Neural cell (in vitro differentiated cells): ENCODE measurements around the gene PTH1R. TPM values are rescaled to one million over a fixed set of nuclear protein-coding genes. Genes with fewer than 3 reads are reported as not detected.

Experiments used
- H2AFZ ChIP-seq: fragments of 200-600, 300-800 bp; sonication (generic), shearing (Covaris generic); 2 replicates; pipeline ENCODE4 v1.6.0; 2014; ENCODE audit warnings: low read depth, mild to moderate bottlenecking, antibody characterized with exemption, low read length, moderate library complexity
- H3F3A ChIP-seq: fragments of 200-600 bp; shearing (Covaris generic); 2 replicates; pipeline ENCODE4 v1.6.1; 2016; ENCODE audit warnings: mild to moderate bottlenecking, moderate library complexity, mixed read lengths, antibody characterized with exemption, low read length; ENCODE audit not compliant: insufficient read depth, poor library complexity, severe bottlenecking
- H3K27ac ChIP-seq: fragments of 200-600, 300-800 bp; sonication (generic), shearing (Covaris generic); 2 replicates; pipeline ENCODE4 v1.5.1; 2014; ENCODE audit warnings: mild to moderate bottlenecking, low read length, moderate library complexity
- H3K27me3 ChIP-seq: fragments of 300-800, 200-600 bp; sonication (generic), shearing (Covaris generic); 2 replicates; pipeline ENCODE4 v1.6.0; 2014; ENCODE audit warnings: mild to moderate bottlenecking, low read depth, low read length, moderate library complexity; ENCODE audit not compliant: insufficient read depth
- H3K36me3 ChIP-seq: fragments of 300-800, 200-600 bp; sonication (generic), shearing (Covaris generic); 2 replicates; pipeline ENCODE4 v1.5.1; 2014; ENCODE audit warnings: mild to moderate bottlenecking, antibody characterized with exemption, low read length, moderate library complexity; ENCODE audit not compliant: insufficient read depth
- H3K4me2 ChIP-seq: fragments of 300-800, 200-600 bp; sonication (generic), shearing (Covaris generic); 2 replicates; pipeline ENCODE4 v1.6.0; 2014; ENCODE audit warnings: mild to moderate bottlenecking, low read length
- H3K4me3 ChIP-seq: fragments of 300-800, 200-600 bp; sonication (generic), shearing (Covaris generic); 2 replicates; pipeline ENCODE4 v1.5.1; 2014; ENCODE audit warnings: mild to moderate bottlenecking, low read length, moderate library complexity
- H3K79me2 ChIP-seq: fragments of 200-600 bp; shearing (Covaris generic); replicated peaks from 2 replicates; pipeline ENCODE4 v1.6.0; 2014; ENCODE audit warnings: mild to moderate bottlenecking, low read length, moderate library complexity; ENCODE audit not compliant: insufficient read depth
- H3K9ac ChIP-seq: fragments of 300-800, 200-600 bp; sonication (generic), shearing (Covaris generic); 2 replicates; pipeline ENCODE4 v1.6.1; 2016; ENCODE audit warnings: mild to moderate bottlenecking, low read length, mixed read lengths
- H3K9me2 ChIP-seq: fragments of 200-600 bp; shearing (Covaris generic); 2 replicates; pipeline ENCODE4 v1.6.1; 2016; ENCODE audit warnings: mild to moderate bottlenecking, low read length, mixed read lengths; ENCODE audit not compliant: insufficient read depth
- H3K9me3 ChIP-seq: fragments of 200-600, 300-800 bp; sonication (generic), shearing (Covaris generic); 2 replicates; pipeline ENCODE4 v1.6.1; 2016; ENCODE audit warnings: mild to moderate bottlenecking, mixed run types, low read length, moderate library complexity, mixed read lengths
- H4K20me1 ChIP-seq: fragments of 200-600 bp; shearing (Covaris generic); 2 replicates; pipeline ENCODE4 v1.6.1; 2016; ENCODE audit warnings: mild to moderate bottlenecking, mixed run types; ENCODE audit not compliant: insufficient read depth
- EP300 ChIP-seq: fragments of 450-650 bp; conservative IDR thresholded peaks from 2 replicates; pipeline ENCODE4 v1.6.1; 2014; ENCODE audit warnings: antibody characterized with exemption, mild to moderate bottlenecking, moderate library complexity; ENCODE audit not compliant: poor library complexity, severe bottlenecking
- EZH2 ChIP-seq: fragments of 200-600, 300-800 bp; shearing (Covaris generic), sonication (generic); IDR thresholded peaks from 2 replicates; pipeline ENCODE4 v1.6.1; 2014; ENCODE audit warnings: antibody characterized with exemption, low read length, borderline replicate concordance, mild to moderate bottlenecking; ENCODE audit not compliant: insufficient read depth, poor library complexity, severe bottlenecking
- MXI1 ChIP-seq: fragments of 450-650 bp; conservative IDR thresholded peaks from 2 replicates; pipeline ENCODE4 v1.6.1; 2014; ENCODE audit warnings: antibody characterized with exemption, mild to moderate bottlenecking; ENCODE audit not compliant: poor library complexity, severe bottlenecking
- RAD21 ChIP-seq: fragments of 450-650 bp; conservative IDR thresholded peaks from 2 replicates; pipeline ENCODE4 v1.6.1; 2014; ENCODE audit warnings: antibody characterized with exemption, mild to moderate bottlenecking, moderate library complexity
- TAF1 ChIP-seq: IDR thresholded peaks from 2 replicates; pipeline ENCODE4 v1.6.1; 2012; ENCODE audit warnings: low read depth
- polyA plus RNA-seq: library from polyadenylated mRNA; depleted of rRNA; stranded (reverse); fragments of >200 nt; gene quantifications from 2 replicates; pipeline ENCODE4 v1.2.3, GENCODE V29; 2014
- TF ChIP-seq, protein P1 (sequence below): IDR thresholded peaks from 2 replicates; pipeline ENCODE4 v1.6.1; 2012; ENCODE audit warnings: borderline replicate concordance

Gene PTH1R
- polyA plus RNA-seq, 1 donor from 2014 or later = not detected

DNA sequence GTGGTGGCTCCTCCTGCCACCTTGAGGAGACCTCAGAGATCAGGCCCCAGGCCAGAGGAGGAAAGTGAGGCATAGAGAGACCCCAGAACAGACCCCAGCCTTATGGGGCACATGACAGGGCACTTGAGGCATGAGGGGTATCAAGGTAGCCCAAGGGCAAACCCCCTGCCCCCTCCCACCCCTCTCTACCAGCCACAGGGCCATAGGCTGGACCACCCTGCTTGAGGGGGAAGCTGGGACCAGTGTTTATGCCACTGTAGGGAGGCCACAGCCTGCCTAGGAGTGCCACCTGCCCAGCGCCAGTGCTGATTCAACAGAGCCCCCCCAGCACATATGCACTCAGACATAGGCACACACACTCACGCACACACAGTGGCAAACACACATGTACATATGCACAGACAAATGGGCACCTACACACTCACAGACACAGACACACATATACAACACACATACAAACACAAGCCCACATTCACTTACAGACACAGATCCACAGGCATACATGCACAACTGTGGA, 24.6 kb upstream of the PTH1R start:
- no peaks in the 10 kb centered on the region for H3K36me3 ChIP-seq
- H3K4me2 ChIP-seq = no peak overlapping the region
- no peaks in the 10 kb centered on the region for H3F3A ChIP-seq
- no peak overlapping the region for H3K27ac ChIP-seq
- no peaks in the 10 kb centered on the region for H3K27me3 ChIP-seq
- H3K79me2 ChIP-seq = no peaks in the 10 kb centered on the region
- no peak overlapping the region for H2AFZ ChIP-seq
- H3K9ac ChIP-seq = no peak overlapping the region
- H3K9me2 ChIP-seq = no peaks in the 10 kb centered on the region
- no peaks in the 10 kb centered on the region for H4K20me1 ChIP-seq
- TF ChIP-seq EP300 (no peak), MXI1 (no peak), EZH2 (no peak), TAF1 (no peak)
- TF ChIP-seq, protein P1, sequence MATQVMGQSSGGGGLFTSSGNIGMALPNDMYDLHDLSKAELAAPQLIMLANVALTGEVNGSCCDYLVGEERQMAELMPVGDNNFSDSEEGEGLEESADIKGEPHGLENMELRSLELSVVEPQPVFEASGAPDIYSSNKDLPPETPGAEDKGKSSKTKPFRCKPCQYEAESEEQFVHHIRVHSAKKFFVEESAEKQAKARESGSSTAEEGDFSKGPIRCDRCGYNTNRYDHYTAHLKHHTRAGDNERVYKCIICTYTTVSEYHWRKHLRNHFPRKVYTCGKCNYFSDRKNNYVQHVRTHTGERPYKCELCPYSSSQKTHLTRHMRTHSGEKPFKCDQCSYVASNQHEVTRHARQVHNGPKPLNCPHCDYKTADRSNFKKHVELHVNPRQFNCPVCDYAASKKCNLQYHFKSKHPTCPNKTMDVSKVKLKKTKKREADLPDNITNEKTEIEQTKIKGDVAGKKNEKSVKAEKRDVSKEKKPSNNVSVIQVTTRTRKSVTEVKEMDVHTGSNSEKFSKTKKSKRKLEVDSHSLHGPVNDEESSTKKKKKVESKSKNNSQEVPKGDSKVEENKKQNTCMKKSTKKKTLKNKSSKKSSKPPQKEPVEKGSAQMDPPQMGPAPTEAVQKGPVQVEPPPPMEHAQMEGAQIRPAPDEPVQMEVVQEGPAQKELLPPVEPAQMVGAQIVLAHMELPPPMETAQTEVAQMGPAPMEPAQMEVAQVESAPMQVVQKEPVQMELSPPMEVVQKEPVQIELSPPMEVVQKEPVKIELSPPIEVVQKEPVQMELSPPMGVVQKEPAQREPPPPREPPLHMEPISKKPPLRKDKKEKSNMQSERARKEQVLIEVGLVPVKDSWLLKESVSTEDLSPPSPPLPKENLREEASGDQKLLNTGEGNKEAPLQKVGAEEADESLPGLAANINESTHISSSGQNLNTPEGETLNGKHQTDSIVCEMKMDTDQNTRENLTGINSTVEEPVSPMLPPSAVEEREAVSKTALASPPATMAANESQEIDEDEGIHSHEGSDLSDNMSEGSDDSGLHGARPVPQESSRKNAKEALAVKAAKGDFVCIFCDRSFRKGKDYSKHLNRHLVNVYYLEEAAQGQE = no peak
- H3K4me3 ChIP-seq = no peak overlapping the region
- no peaks in the 10 kb centered on the region for H3K9me3 ChIP-seq

DNA sequence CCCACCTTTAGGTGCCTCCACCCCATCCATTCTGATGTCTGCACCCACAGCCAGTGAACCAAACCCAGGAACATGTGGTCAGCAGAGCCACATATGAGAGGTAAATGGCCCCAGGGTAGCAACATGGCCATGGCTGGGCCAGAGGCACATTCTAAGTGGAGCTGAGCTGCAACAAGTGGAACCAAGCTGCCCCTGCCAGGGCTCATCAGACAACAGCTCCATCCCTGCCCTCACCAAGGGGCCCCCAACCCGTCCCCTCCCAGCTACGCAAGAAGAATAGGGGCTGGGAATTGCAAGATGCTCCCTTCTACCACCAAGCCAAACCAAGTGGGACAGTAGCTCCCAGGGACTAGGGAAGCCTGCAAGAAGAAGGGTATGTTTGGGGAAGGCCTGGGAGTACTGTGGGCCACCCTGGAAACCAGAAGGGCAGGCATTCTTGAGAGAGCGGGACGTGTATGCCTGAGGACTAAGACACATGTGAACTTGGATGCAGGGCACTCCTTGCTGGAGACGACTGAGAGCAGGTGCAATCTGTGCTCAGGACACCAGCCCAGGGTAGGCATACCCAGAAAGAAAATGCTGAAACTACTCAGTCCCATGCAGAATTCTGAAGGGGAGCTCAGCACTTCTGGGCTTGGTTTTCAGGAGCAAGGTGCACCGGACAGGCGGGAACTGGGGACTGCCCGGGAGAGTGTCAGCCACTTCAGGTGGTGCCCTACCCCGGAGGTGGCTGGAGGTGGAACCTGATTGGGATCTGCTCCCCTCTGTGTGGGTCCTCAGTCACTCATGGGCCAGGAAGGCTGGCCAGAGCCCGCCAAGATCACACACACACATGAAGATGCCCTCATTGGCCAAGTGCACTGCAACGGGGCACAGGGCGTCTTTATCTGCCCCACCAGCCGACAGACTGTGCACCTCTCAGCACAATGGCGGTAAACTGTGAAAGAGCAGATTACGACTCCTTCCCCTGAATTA, 23.8 kb upstream of the PTH1R start:
- no peaks in the 10 kb centered on the region for H3K79me2 ChIP-seq
- H3K4me3 ChIP-seq = no peak overlapping the region
- no peak overlapping the region for H2AFZ ChIP-seq

DNA sequence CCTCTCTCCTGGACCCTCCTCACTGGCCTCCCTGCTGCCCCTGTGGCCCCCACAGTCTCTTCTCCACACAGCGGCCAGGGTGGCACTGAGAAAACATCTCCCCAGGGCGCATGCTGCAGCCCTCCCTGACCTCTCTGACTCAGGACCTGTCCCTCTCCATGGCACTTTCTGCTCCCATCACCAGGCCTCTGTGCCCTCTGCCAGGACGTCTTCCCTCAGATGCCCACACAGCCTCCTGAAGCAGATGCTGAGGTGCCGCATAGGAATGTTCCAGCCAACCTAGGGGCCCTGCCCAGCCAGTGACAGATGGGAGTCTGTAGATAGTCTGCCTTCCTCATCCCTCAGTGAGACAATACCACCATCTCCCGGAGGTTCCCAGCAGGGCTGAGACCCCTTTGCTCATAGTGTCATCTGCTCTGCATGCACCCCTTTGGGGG, 22.9 kb upstream of the PTH1R start:
- no peaks in the 10 kb centered on the region for H4K20me1 ChIP-seq
- no peaks in the 10 kb centered on the region for H3K36me3 ChIP-seq
- no peaks in the 10 kb centered on the region for H3K9me3 ChIP-seq
- no peak overlapping the region for H3K27ac ChIP-seq
- H2AFZ ChIP-seq = no peak overlapping the region
- no peak overlapping the region for H3K4me2 ChIP-seq
- TF ChIP-seq TAF1 (no peak), MXI1 (no peak)
- TF ChIP-seq, protein P1 = no peak
- no peak overlapping the region for H3K9ac ChIP-seq
- no peaks in the 10 kb centered on the region for H3K79me2 ChIP-seq
- no peaks in the 10 kb centered on the region for H3K27me3 ChIP-seq
- H3F3A ChIP-seq = no peaks in the 10 kb centered on the region
- no peaks in the 10 kb centered on the region for H3K9me2 ChIP-seq
- no peak overlapping the region for H3K4me3 ChIP-seq

More for the DNA sequence above, 23.8 kb upstream of the PTH1R start:
- Histone ChIP-seq H3F3A (no peaks in the 10 kb centered on the region), H3K9me2 (no peaks in the 10 kb centered on the region), H4K20me1 (no peaks in the 10 kb centered on the region), H3K9me3 (no peaks in the 10 kb centered on the region), H3K9ac (no peak overlapping the region), H3K27ac (no peak overlapping the region), H3K36me3 (no peaks in the 10 kb centered on the region), H3K4me2 (no peak overlapping the region), H3K27me3 (no peaks in the 10 kb centered on the region)
- no peak for TF ChIP-seq RAD21
